Mesenchymal stem cell (in vitro differentiated cells and primary cell): ENCODE results near the gene FERMT3.

Experiments
- DNase-seq: peaks from one replicate; pipeline ENCODE4 v3.0.0-alpha.2; 2013
- H2AFZ ChIP-seq: one replicate; pipeline ENCODE4 v1.6.1; 2013; ENCODE audit warnings: low read depth, mild to moderate bottlenecking, control low read depth, inconsistent platforms, low read length, moderate library complexity
- H2AK5ac ChIP-seq: 2 replicates; pipeline ENCODE4 v1.6.1; 2013; ENCODE audit warnings: low read length, moderate library complexity, mild to moderate bottlenecking, inconsistent platforms; ENCODE audit not compliant: severe bottlenecking
- H2BK120ac ChIP-seq: one replicate; pipeline ENCODE4 v1.6.1; 2013; ENCODE audit warnings: low read depth, mild to moderate bottlenecking, inconsistent platforms, low read length, moderate library complexity
- H2BK12ac ChIP-seq, 2 experiments: one replicate each; pipeline ENCODE4 v1.6.1; 2013; ENCODE audit warnings: inconsistent platforms in 2 of 2, low read length in 2 of 2, mild to moderate bottlenecking in 2 of 2, moderate library complexity in 2 of 2, control low read depth in 1 of 2
- H2BK15ac ChIP-seq: one replicate; pipeline ENCODE4 v1.6.1; 2013; ENCODE audit warnings: mild to moderate bottlenecking, low read depth, inconsistent platforms; ENCODE audit not compliant: poor library complexity, severe bottlenecking
- H2BK5ac ChIP-seq: 2 replicates; pipeline ENCODE4 v1.6.1; 2013; ENCODE audit warnings: low read depth, mild to moderate bottlenecking, low read length, control low read depth, inconsistent platforms; ENCODE audit not compliant: poor library complexity, severe bottlenecking
- H3K14ac ChIP-seq, 2 experiments: one replicate each; pipeline ENCODE4 v1.6.1; 2013; ENCODE audit warnings: inconsistent platforms in 2 of 2, low read length in 2 of 2, control low read depth in 1 of 2, mild to moderate bottlenecking in 1 of 2, moderate library complexity in 1 of 2
- H3K18ac ChIP-seq, 2 experiments: one replicate each; pipeline ENCODE4 v1.6.1; 2013; ENCODE audit warnings: inconsistent platforms in 2 of 2, low read length in 2 of 2, control low read depth in 1 of 2, low read depth in 1 of 2, mild to moderate bottlenecking in 1 of 2
- H3K23ac ChIP-seq, 2 experiments: one replicate each; pipeline ENCODE4 v1.6.1; 2013; ENCODE audit warnings: inconsistent platforms in 2 of 2, low read length in 2 of 2, mild to moderate bottlenecking in 2 of 2, moderate library complexity in 2 of 2, control low read depth in 1 of 2
- H3K27ac ChIP-seq: 2 replicates; pipeline ENCODE4 v1.5.1; 2013; ENCODE audit warnings: mild to moderate bottlenecking, moderate library complexity, low read length, control low read depth, inconsistent platforms; ENCODE audit not compliant: poor library complexity, severe bottlenecking
- H3K27me3 ChIP-seq, 2 experiments: 2 replicates each; pipeline versions ENCODE4 v1.6.1 to v1.7.0; 2013; ENCODE audit warnings: low read length in 2 of 2, mild to moderate bottlenecking in 2 of 2, moderate library complexity in 2 of 2, control low read depth in 1 of 2, inconsistent platforms in 1 of 2; ENCODE audit not compliant: control insufficient read depth in 1 of 2, insufficient read depth in 1 of 2
- H3K36me3 ChIP-seq, 2 experiments: 2 replicates each; pipeline versions ENCODE4 v1.6.1 to v1.7.0; 2013; ENCODE audit warnings: low read length in 2 of 2, control low read depth in 1 of 2, inconsistent platforms in 1 of 2, low read depth in 1 of 2, mild to moderate bottlenecking in 1 of 2; ENCODE audit not compliant: insufficient read depth in 2 of 2, control insufficient read depth in 1 of 2
- H3K4ac ChIP-seq, 2 experiments: one replicate each; pipeline ENCODE4 v1.6.1; 2013; ENCODE audit warnings: inconsistent platforms in 2 of 2, low read length in 2 of 2, mild to moderate bottlenecking in 2 of 2, moderate library complexity in 2 of 2, control low read depth in 1 of 2, low read depth in 1 of 2
- H3K4me1 ChIP-seq: 2 replicates; pipeline ENCODE4 v1.6.1; 2013; ENCODE audit warnings: low read depth, low read length, control low read depth; ENCODE audit not compliant: control insufficient read depth, insufficient read depth
- H3K4me2 ChIP-seq: 2 replicates; pipeline ENCODE4 v1.6.1; 2013; ENCODE audit warnings: low read length, mild to moderate bottlenecking, inconsistent platforms; ENCODE audit not compliant: poor library complexity, severe bottlenecking
- H3K4me3 ChIP-seq, 2 experiments: 2 replicates each; pipeline versions ENCODE4 v1.5.1 to v1.7.0; 2013; ENCODE audit warnings: low read length in 2 of 2, mild to moderate bottlenecking in 2 of 2, control low read depth in 1 of 2, low read depth in 1 of 2; ENCODE audit not compliant: insufficient read depth in 1 of 2
- H3K79me1 ChIP-seq: replicated peaks from 2 replicates; pipeline ENCODE4 v1.6.1; 2013; ENCODE audit warnings: mild to moderate bottlenecking, control low read depth, low read length, inconsistent platforms; ENCODE audit not compliant: poor library complexity, severe bottlenecking
- H3K9ac ChIP-seq: 2 replicates; pipeline ENCODE4 v1.7.0; 2013; ENCODE audit warnings: mild to moderate bottlenecking, low read length, moderate library complexity
- H3K9me3 ChIP-seq: 2 replicates; pipeline ENCODE4 v1.7.0; 2013; ENCODE audit warnings: mild to moderate bottlenecking, low read length; ENCODE audit not compliant: control insufficient read depth
- H4K8ac ChIP-seq: one replicate; pipeline ENCODE4 v1.6.1; 2013; ENCODE audit warnings: inconsistent platforms, mild to moderate bottlenecking, low read length, moderate library complexity
- H4K91ac ChIP-seq: one replicate; pipeline ENCODE4 v1.6.1; 2013; ENCODE audit warnings: mild to moderate bottlenecking, low read length, inconsistent platforms
- WGBS: methylation state at CpG from one replicate; pipeline ENCODE4 v1.1.7; 2013; ENCODE audit warnings: mixed read lengths; 5-methylcytosine and 5-hydroxymethylcytosine counted together

FERMT3 gene

DNA sequence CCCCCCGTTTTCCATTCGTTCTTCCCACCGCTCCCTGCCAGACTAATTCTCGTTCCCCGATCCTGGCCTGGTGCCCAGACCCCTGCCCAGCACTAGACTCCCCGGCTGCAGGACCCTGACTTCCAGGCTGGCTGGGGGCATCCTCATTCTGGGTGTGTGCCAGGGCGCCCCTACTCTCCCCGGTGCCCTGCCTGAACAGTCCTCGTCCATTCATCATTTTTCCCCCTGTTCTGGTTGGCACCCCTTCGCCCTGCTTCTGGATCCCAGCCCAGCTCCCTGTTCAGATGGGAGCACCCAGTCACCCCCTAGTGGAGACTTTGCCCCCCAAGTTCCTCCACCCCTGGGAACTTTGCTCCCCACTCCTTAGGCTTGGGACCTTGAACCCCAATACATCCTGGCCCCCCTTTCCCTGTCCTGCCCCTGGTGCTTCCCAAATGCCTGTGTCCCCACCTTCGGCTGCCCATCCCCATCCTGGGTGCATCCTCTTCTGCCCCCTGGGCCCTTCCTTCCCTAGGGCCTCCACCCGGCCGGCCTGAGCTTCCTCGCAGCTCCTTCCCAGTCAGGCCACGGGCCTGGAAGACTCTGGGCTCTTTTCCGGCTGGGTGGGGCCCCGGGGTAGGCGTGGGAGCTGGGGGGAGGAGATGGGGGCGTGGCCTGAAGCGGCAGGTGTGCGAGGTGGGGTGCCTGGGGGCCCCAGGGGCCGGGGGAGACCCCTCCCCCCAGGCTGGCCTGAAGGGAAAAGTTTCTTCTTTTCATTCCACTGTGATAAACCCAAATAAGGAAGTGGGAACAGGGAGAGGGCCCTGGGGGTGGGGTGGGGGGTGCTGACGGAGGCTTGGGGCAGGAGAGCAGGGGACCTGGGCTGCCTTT, 45.7 kb downstream of the FERMT3 start:
- Histone ChIP-seq H3K9me3 (no peaks in the 10 kb centered on the region), H3K27me3 (no peaks in the 10 kb centered on the region), H2BK12ac (peak overlapping the region; percentile 38 to 45), H3K4me2 (peak overlapping the region; percentile 92), H3K4ac (peak overlapping the region in 1 of 2 experiments; percentile 85), H2BK15ac (peak overlapping the region; percentile 28), H4K91ac (peak overlapping the region; percentile 36), H3K23ac (no peak overlapping the region), H3K9ac (peak overlapping the region; percentile 91), H3K14ac (peak overlapping the region; percentile 28 to 96), H2BK5ac (no peak overlapping the region), H2BK120ac (peak overlapping the region; percentile 42), H2AFZ (peak overlapping the region; percentile 29), H3K4me3 (peak overlapping the region; percentile 78 to 85), H2AK5ac (peak overlapping the region; percentile 38), H3K36me3 (peaks cover 21 to 31% of the 10 kb centered on the region in 2 experiments), H3K79me1 (peaks cover 31% of the 10 kb centered on the region), H3K18ac (peak overlapping the region; percentile 40 to 71), H4K8ac (peak overlapping the region; percentile 21), H3K4me1 (peaks cover 37% of the 10 kb centered on the region), H3K27ac (no peak overlapping the region)
- 5% methylated on average over 19 of the region's 23 CpGs for WGBS
- DNase-seq, result peak; percentile 51

DNA sequence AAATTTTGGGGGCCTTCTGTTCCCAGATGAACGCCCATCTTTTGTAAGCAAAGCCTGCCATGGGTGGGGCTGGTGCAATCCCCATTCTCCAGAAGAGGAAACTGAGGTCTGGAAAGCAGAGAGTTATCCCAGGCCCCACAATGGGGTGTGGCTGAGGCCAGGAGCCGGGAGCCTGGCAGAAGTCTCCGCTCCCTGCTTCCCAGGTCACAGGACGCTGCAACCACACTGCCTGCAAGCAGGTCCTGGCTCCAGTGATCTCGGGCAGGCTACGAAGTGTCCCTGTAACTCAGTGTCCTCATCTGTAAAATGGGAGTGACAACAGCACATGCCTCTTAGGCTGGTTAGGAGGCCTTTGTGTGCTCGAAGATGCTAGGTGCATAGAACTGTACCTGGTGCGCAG, 46.5 kb downstream of the FERMT3 start:
- H3K4ac ChIP-seq, result no peak overlapping the region
- H3K27ac ChIP-seq, result no peak overlapping the region
- no peak overlapping the region for H2BK15ac ChIP-seq
- peaks cover 31% of the 10 kb centered on the region for H3K79me1 ChIP-seq
- peaks cover 33% of the 10 kb centered on the region for H3K4me1 ChIP-seq
- H3K9me3 ChIP-seq, result no peaks in the 10 kb centered on the region
- H3K4me2 ChIP-seq, result peak overlapping the region; percentile 17
- H3K14ac ChIP-seq, result no peak overlapping the region
- no peak overlapping the region for H2BK120ac ChIP-seq
- peaks cover 27 to 38% of the 10 kb centered on the region in 2 experiments for H3K36me3 ChIP-seq
- H3K18ac ChIP-seq, result no peak overlapping the region
- H3K9ac ChIP-seq, result peak overlapping the region; percentile 38
- no peak overlapping the region for H2AFZ ChIP-seq
- no peak overlapping the region for H2BK12ac ChIP-seq
- H3K23ac ChIP-seq, result no peak overlapping the region
- H2BK5ac ChIP-seq, result no peak overlapping the region
- peak overlapping the region; percentile 10 for H2AK5ac ChIP-seq
- no peak overlapping the region for H4K91ac ChIP-seq
- H3K27me3 ChIP-seq, result no peaks in the 10 kb centered on the region
- peak overlapping the region in 1 of 2 experiments; percentile 85 for H3K4me3 ChIP-seq
- no peak for DNase-seq
- no peak overlapping the region for H4K8ac ChIP-seq
- WGBS, result 85% methylated on average over 8 of the region's 8 CpGs

DNA sequence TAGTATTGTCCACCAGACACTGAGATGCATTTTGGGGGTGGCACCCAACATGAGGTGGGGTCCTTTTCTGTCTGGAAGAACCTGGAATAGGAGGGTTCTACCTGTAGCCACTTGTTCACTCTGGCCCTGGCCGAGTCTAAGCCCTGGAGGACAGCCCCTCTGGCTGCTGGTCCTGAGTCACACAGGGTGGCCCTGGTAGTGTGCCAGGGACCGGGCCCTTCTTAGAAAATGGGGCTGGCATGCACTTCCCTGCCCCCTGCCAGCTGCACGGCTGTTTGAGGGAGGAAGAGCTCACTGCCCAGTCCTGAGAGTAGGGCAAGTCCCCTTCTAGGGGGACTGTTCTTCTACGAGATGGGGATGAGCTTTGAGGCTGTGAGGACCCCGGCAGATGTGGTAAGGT, 47.0 kb downstream of the FERMT3 start:
- Histone ChIP-seq H3K36me3 (peaks cover 31 to 43% of the 10 kb centered on the region in 2 experiments), H4K8ac (no peak overlapping the region), H3K4me2 (no peak overlapping the region), H3K23ac (peak overlapping the region in 1 of 2 experiments; percentile 49), H2BK12ac (no peak overlapping the region), H3K9me3 (no peaks in the 10 kb centered on the region), H3K79me1 (peaks cover 34% of the 10 kb centered on the region), H3K4ac (no peak overlapping the region), H2BK5ac (no peak overlapping the region), H3K4me3 (no peak overlapping the region), H2AFZ (no peak overlapping the region), H3K9ac (no peak overlapping the region), H2AK5ac (no peak overlapping the region), H2BK15ac (no peak overlapping the region), H3K27me3 (no peaks in the 10 kb centered on the region), H2BK120ac (no peak overlapping the region), H4K91ac (no peak overlapping the region), H3K14ac (no peak overlapping the region), H3K4me1 (peaks cover 33% of the 10 kb centered on the region), H3K27ac (no peak overlapping the region), H3K18ac (no peak overlapping the region)
- 85% methylated on average over 5 of the region's 5 CpGs for WGBS
- no peak for DNase-seq

DNA sequence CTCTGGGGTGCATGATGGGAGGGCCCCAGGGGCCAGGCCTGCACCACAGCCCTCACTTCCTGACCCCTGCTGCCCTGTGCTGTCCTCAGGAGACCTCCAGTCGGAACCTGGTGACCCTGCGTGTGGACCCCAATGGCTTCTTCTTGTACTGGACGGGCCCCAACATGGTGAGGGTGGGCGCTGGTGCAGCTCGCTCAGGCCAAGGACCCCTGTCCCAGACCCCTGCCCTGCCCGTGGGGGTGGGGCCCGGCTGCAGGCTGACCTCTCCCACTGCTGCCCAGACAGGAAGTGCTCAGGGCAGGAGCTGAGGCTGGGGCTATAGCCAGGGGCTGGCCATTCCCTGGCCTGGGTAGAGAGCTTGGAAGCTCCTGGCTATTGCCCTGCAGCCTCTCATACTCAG, 47.8 kb downstream of the FERMT3 start:
- Histone ChIP-seq H4K91ac (no peak overlapping the region), H3K18ac (no peak overlapping the region), H4K8ac (no peak overlapping the region), H3K27me3 (no peaks in the 10 kb centered on the region), H2BK120ac (no peak overlapping the region), H3K4me1 (peaks cover 35% of the 10 kb centered on the region), H3K79me1 (peaks cover 35% of the 10 kb centered on the region), H3K4me2 (no peak overlapping the region), H2BK12ac (no peak overlapping the region), H3K23ac (no peak overlapping the region), H2AFZ (no peak overlapping the region), H3K9ac (no peak overlapping the region), H3K36me3 (peaks cover 39 to 51% of the 10 kb centered on the region in 2 experiments), H3K27ac (no peak overlapping the region), H3K4me3 (no peak overlapping the region), H3K4ac (peak overlapping the region in 1 of 2 experiments; percentile 12), H2BK15ac (peak overlapping the region; percentile 15), H2BK5ac (no peak overlapping the region), H3K14ac (no peak overlapping the region), H2AK5ac (no peak overlapping the region), H3K9me3 (no peaks in the 10 kb centered on the region)
- WGBS, result 91% methylated on average over 7 of the region's 7 CpGs
- DNase-seq, result no peak
